ENCODE data around the gene GID4.

The GID4 gene

GRCh38 chr17:18074566-18075272 lies 35.5 kb downstream of the GID4 start:
- no peak overlapping the region for H3K4me3 ChIP-seq (ENCODE audit: control insufficient read depth, low read depth, low read length)
- TF ChIP-seq CTCF (conservative IDR thresholded peaks at IDR 0.05; ENCODE audit: control insufficient read depth, insufficient read depth, low read depth, low read length): no peak
- DNase-seq (ENCODE audit: low read depth): peak; percentile 12

GRCh38 chr17:18076936-18077335 lies 37.7 kb downstream of the GID4 start:
- peak; percentile 27 for DNase-seq (ENCODE audit: low read depth)
- H3K4me3 ChIP-seq (ENCODE audit: control insufficient read depth, low read depth, low read length): no peak overlapping the region
- TF ChIP-seq CTCF (conservative IDR thresholded peaks at IDR 0.05; ENCODE audit: control insufficient read depth, insufficient read depth, low read depth, low read length): no peak

DNA sequence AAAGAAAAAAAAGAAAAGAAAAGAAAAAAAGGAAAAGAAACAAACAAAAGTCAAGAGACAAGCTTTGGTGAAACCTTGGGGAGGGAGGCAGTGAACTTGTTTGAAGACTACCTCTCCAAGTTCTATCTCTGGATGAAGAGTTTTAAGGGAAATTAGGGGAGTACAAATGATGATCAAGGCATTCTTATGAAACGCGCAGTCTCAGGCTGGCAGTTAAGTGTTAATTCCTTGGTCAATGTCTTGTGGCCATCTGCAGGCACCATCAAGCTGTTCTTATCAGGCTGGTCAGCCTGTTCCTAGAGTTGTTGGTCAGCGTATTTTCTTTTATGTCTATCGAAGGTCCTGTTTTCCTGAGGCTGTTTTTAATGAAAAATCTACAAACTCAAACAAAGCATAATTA lies 40.3 kb downstream of the GID4 start:
- no peak for DNase-seq (ENCODE audit: low read depth)
- no peak for TF ChIP-seq CTCF (conservative IDR thresholded peaks at IDR 0.05; ENCODE audit: control insufficient read depth, insufficient read depth, low read depth, low read length)
- no peak overlapping the region for H3K4me3 ChIP-seq (ENCODE audit: control insufficient read depth, low read depth, low read length)

GRCh38 chr17:18084256-18084655 lies 45.0 kb downstream of the GID4 start:
- DNase-seq (ENCODE audit: low read depth): no peak
- no peak overlapping the region for H3K4me3 ChIP-seq (ENCODE audit: control insufficient read depth, low read depth, low read length)
- no peak for TF ChIP-seq CTCF (conservative IDR thresholded peaks at IDR 0.05; ENCODE audit: control insufficient read depth, insufficient read depth, low read depth, low read length)

GRCh38 chr17:18087610-18088491 lies 48.6 kb downstream of the GID4 start, which contains the start of gene DRG2:
DRG2 (plus strand) TSS chr17:18087948; CDS start chr17:18088024, 76 bp downstream.
- TF ChIP-seq CTCF (conservative IDR thresholded peaks at IDR 0.05; ENCODE audit: control insufficient read depth, insufficient read depth, low read depth, low read length): peak; percentile 1
- peak within 1 kb of the TSS; percentile 96 for H3K4me3 ChIP-seq (ENCODE audit: control insufficient read depth, low read depth, low read length)
- DNase-seq (ENCODE audit: low read depth): peak; percentile 89

DNA sequence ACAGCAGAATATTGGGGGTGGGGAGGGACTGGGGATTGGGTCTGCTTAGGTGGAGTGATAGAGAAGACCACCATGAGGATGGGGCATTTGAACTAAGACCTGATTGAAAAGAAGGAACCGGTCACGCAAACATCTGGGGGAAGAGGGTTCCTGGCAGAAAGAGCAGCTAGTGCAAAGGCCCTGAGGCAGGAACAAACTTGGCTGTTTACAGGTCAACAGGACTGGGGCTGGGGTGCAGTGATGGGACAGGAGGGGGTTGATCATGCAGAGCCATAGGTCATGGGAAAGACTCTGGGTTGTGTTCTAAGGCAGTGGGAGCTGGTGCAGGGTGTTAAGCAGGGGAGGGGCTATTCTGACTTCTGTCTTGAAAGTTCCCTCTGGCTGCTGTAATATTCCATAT lies 50.4 kb downstream of the GID4 start:
- no peak overlapping the region for H3K4me3 ChIP-seq (ENCODE audit: control insufficient read depth, low read depth, low read length)
- no peak for DNase-seq (ENCODE audit: low read depth)
- no peak for TF ChIP-seq CTCF (conservative IDR thresholded peaks at IDR 0.05; ENCODE audit: control insufficient read depth, insufficient read depth, low read depth, low read length)

Measured in fibroblast of mammary gland (primary cell).